Liver (tissue), 3 donors: ENCODE measurements around the gene TOX4.

Experiments used
- CTCF ChIP-seq: fragments of 150-350 bp; IDR thresholded peaks from 2 replicates; pipeline ENCODE4 v1.5.1; 2017; ENCODE audit warnings: improper control_type of control experiment, low read depth, low read length; ENCODE audit not compliant: missing input control
- EGR1 ChIP-seq, 2 donors: IDR thresholded peaks; 2 replicates each; pipeline ENCODE4 v1.6.1; 2016 to 2018; ENCODE audit warnings: antibody characterized with exemption in 2 of 2, low read depth in 2 of 2
- FOXA1 ChIP-seq: IDR thresholded peaks from 2 replicates; pipeline ENCODE4 v1.6.1; 2016; ENCODE audit warnings: antibody characterized with exemption
- GABPA ChIP-seq, 2 donors: IDR thresholded peaks in 1 of 2; conservative IDR thresholded peaks in 1 of 2; 2 replicates each; pipeline ENCODE4 v1.6.1; 2016; ENCODE audit warnings: antibody characterized with exemption in 2 of 2, mild to moderate bottlenecking in 1 of 2, moderate library complexity in 1 of 2
- JUND ChIP-seq, 2 donors: IDR thresholded peaks; 2 replicates each; pipeline ENCODE4 v1.6.1; 2016; ENCODE audit warnings: antibody characterized with exemption in 2 of 2
- REST ChIP-seq: IDR thresholded peaks from 2 replicates; pipeline ENCODE4 v1.6.1; 2016; ENCODE audit warnings: antibody characterized with exemption, mild to moderate bottlenecking
- RXRA ChIP-seq, 2 donors: IDR thresholded peaks; 2 replicates each; pipeline ENCODE4 v1.6.1; 2017 to 2018; ENCODE audit warnings: antibody characterized with exemption in 2 of 2, mild to moderate bottlenecking in 1 of 2
- SP1 ChIP-seq: IDR thresholded peaks from 2 replicates; pipeline ENCODE4 v1.6.1; 2018; ENCODE audit warnings: antibody characterized with exemption, mild to moderate bottlenecking
- TAF1 ChIP-seq: conservative IDR thresholded peaks from 2 replicates; pipeline ENCODE4 v1.6.1; 2016; ENCODE audit warnings: antibody characterized with exemption, mild to moderate bottlenecking
- ZBTB33 ChIP-seq: IDR thresholded peaks from 2 replicates; pipeline ENCODE4 v1.6.1; 2016; ENCODE audit warnings: antibody characterized with exemption
- donor health status: healthy.
- donor health status: healthy.

GRCh38 chr14:21496453-21496852 is 19.5 kb downstream of the TOX4 start:
- TF ChIP-seq JUND (IDR thresholded peaks at IDR 0.05) (no peak), CTCF (no peak), FOXA1 (no peak), REST (no peak), TAF1 (no peak), SP1 (no peak), ZBTB33 (no peak), RXRA (IDR thresholded peaks at IDR 0.05) (no peak), GABPA (IDR thresholded peaks at IDR 0.05 in 1 of 2, conservative IDR thresholded peaks at IDR 0.05 in 1 of 2) (no peak), EGR1 (IDR thresholded peaks at IDR 0.05; ENCODE audit: low read depth in 2 of 2) (no peak)
